GM19023 (cell line): ENCODE data around the gene CARMIL3.

Experiments used
- ATAC-seq: cut with Tn5 transposase; IDR thresholded peaks from one replicate; pipeline ENCODE4 v1.9.1; 2021; ENCODE audit warnings: mild to moderate bottlenecking, moderate library complexity; ENCODE audit not compliant: unreplicated experiment

Gene CARMIL3

GRCh38 chr14:24113801-24114531 lies 62.2 kb downstream of the CARMIL3 start:
- ATAC-seq: peak; percentile 35

- ATAC-seq: peak; percentile 81
Observed at GRCh38 chr14:24114532-24115421, 63.0 kb downstream of the CARMIL3 start, which contains the start of the genes DCAF11 and NRL. Gene DCAF11 (plus strand): TSS chr14:24114777. CDS start chr14:24115595, 818 bp downstream. Gene NRL (minus strand): TSS chr14:24114949. CDS start chr14:24082848, 32,101 bp downstream.

- no peak for ATAC-seq
Observed at GRCh38 chr14:24115422-24116127, 63.8 kb downstream of the CARMIL3 start.

GRCh38 chr14:24116128-24116814 lies 64.5 kb downstream of the CARMIL3 start:
- no peak for ATAC-seq

GRCh38 chr14:24117179-24117578 lies 65.4 kb downstream of the CARMIL3 start:
- ATAC-seq: no peak
